ENCODE data around the gene IKZF4. TPM values are rescaled to one million over a fixed set of nuclear protein-coding genes. Genes with fewer than 3 reads are reported as not detected.
"Not testable (repeated sequence)": the region's sequence is repeated elsewhere in the genome, so short reads cannot be mapped to it uniquely, and the experiment has no call there.

The IKZF4 gene
- total RNA-seq, 3 donors from 2014 or later = 2.9 to 4.6 (median 4.2) TPM

GRCh38 chr12:55996201-55996714 is 24.6 kb upstream of the IKZF4 start:
- intact Hi-C loops (cut with DNase I; ENCODE audit: low total_unique reads) = no loop called here
- Histone ChIP-seq H3K4me1 (no peaks in the 10 kb centered on the region), H3K9me3 (no peaks in the 10 kb centered on the region), H3K4me3 (peak overlapping the region; percentile 58 to 81 (median 65)), H3K36me3 (peaks cover 12% of the 10 kb centered on the region), H3K27ac (peak overlapping the region; percentile 70 to 91), H3K27me3 (no peaks in the 10 kb centered on the region)
- peak in 1 of 2 donors; percentile 39 for DNase-seq (ENCODE audit: low spot score in 2 of 2)
- TF ChIP-seq CTCF (IDR thresholded peaks at IDR 0.05) (peak; percentile 65 to 80 (median 76)), POLR2AphosphoS5 (IDR thresholded peaks at IDR 0.05) (no peak)

- H3K4me3 ChIP-seq = peak within 1 kb of the TSS; percentile 58 to 81 (median 65)
- TF ChIP-seq CTCF (IDR thresholded peaks at IDR 0.05) (no peak), POLR2AphosphoS5 (IDR thresholded peaks at IDR 0.05) (peak; percentile 31 to 65 (median 52)), POLR2A (IDR thresholded peaks at IDR 0.05) (peak; percentile 18)
Observed at GRCh38 chr12:55996715-55997534, 23.9 kb upstream of the IKZF4 start, which contains the start of gene SUOX. SUOX (plus strand) TSS chr12:55997276; CDS start chr12:56002222, 4,946 bp downstream.

GRCh38 chr12:55997535-55997859 is 23.3 kb upstream of the IKZF4 start:
- peak in 1 of 2 donors; percentile 25 for DNase-seq (ENCODE audit: low spot score in 2 of 2)
- H3K27ac ChIP-seq = peak overlapping the region; percentile 70 to 91
- intact Hi-C loops (cut with DNase I; ENCODE audit: low total_unique reads) = no loop called here
- no peaks in the 10 kb centered on the region for H3K27me3 ChIP-seq
- TF ChIP-seq POLR2AphosphoS5 (IDR thresholded peaks at IDR 0.05) (no peak), CTCF (IDR thresholded peaks at IDR 0.05) (no peak), POLR2A (IDR thresholded peaks at IDR 0.05) (no peak)
- no peaks in the 10 kb centered on the region for H3K9me3 ChIP-seq
- no peaks in the 10 kb centered on the region for H3K4me1 ChIP-seq
- H3K4me3 ChIP-seq = peak overlapping the region; percentile 58 to 81 (median 65)
- H3K36me3 ChIP-seq = peaks cover 5% of the 10 kb centered on the region

More at GRCh38 chr12:55996715-55997534, 23.9 kb upstream of the IKZF4 start, which contains the start of gene SUOX:
- H3K27ac ChIP-seq = peak within 1 kb of the TSS; percentile 70 to 91
- no peaks in the 10 kb centered on the region for H3K27me3 ChIP-seq
- no peaks in the 10 kb centered on the region for H3K9me3 ChIP-seq
- DNase-seq (ENCODE audit: low spot score in 2 of 2) = peak; percentile 97
- H3K36me3 ChIP-seq = peaks cover 10% of the 10 kb centered on the region
- no peaks in the 10 kb centered on the region for H3K4me1 ChIP-seq
- intact Hi-C loops (cut with DNase I; ENCODE audit: low total_unique reads) = no loop called here

- H3K9me3 ChIP-seq; H3K27me3 ChIP-seq; intact Hi-C loops (cut with DNase I; ENCODE audit: low total_unique reads); H3K4me3 ChIP-seq; H3K4me1 ChIP-seq; DNase-seq (ENCODE audit: low spot score in 2 of 2); H3K27ac ChIP-seq; H3K36me3 ChIP-seq: not testable (repeated sequence)
Observed at GRCh38 chr12:55999522-55999921, 21.3 kb upstream of the IKZF4 start.

- H3K9me3 ChIP-seq; H3K36me3 ChIP-seq; DNase-seq (ENCODE audit: low spot score in 2 of 2); intact Hi-C loops (cut with DNase I; ENCODE audit: low total_unique reads); H3K4me3 ChIP-seq; H3K27me3 ChIP-seq; H3K4me1 ChIP-seq; H3K27ac ChIP-seq: not testable (repeated sequence)
Observed at GRCh38 chr12:55999999-56000540, 20.8 kb upstream of the IKZF4 start.

- Histone ChIP-seq H3K27me3 (no peaks in the 10 kb centered on the region), H3K27ac (no peak overlapping the region), H3K9me3 (no peaks in the 10 kb centered on the region), H3K4me3 (no peak overlapping the region), H3K36me3 (no peaks in the 10 kb centered on the region), H3K4me1 (no peaks in the 10 kb centered on the region)
- intact Hi-C loops (cut with DNase I; ENCODE audit: low total_unique reads) = no loop called here
- no peak for DNase-seq (ENCODE audit: low spot score in 2 of 2)
- TF ChIP-seq CTCF (IDR thresholded peaks at IDR 0.05) = no peak
- no peak for TF ChIP-seq POLR2AphosphoS5 (IDR thresholded peaks at IDR 0.05)
- no peak for TF ChIP-seq POLR2A (IDR thresholded peaks at IDR 0.05)
Observed at GRCh38 chr12:56001487-56002100, 19.2 kb upstream of the IKZF4 start.

GRCh38 chr12:56003376-56003775 is 17.5 kb upstream of the IKZF4 start:
- H3K4me1 ChIP-seq; H3K27ac ChIP-seq; H3K9me3 ChIP-seq; intact Hi-C loops (cut with DNase I; ENCODE audit: low total_unique reads); H3K27me3 ChIP-seq; DNase-seq (ENCODE audit: low spot score in 2 of 2); H3K4me3 ChIP-seq; H3K36me3 ChIP-seq: not testable (repeated sequence)
